ENCODE data around the gene MDM1.

DNA sequence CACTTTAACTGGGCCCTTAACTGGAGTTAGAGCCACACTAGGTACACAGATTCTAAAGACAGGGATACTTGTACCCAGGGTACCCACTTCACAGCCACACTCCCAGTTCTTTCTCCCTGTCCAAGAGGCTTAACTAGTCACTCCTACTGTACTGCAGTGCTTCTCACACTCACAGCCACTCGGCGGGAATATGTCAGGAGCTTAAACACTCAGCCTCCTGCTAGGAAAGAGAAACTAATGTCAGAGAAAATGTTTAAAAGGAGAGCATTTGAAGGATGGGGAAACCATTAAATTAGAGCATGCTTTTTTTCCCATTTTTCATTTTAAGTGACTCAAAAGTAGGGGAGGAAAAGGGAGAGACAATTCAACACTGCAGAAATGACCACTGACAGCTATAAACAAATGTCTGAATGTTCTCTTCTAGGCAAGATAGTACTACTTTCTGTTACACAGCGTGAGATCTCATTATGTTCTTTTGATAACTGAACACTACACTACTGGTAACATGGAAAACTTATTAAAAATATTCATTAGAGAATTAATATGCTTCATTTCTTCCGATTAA is 22.9 kb upstream of the MDM1 start:
- TF ChIP-seq, protein P1, sequence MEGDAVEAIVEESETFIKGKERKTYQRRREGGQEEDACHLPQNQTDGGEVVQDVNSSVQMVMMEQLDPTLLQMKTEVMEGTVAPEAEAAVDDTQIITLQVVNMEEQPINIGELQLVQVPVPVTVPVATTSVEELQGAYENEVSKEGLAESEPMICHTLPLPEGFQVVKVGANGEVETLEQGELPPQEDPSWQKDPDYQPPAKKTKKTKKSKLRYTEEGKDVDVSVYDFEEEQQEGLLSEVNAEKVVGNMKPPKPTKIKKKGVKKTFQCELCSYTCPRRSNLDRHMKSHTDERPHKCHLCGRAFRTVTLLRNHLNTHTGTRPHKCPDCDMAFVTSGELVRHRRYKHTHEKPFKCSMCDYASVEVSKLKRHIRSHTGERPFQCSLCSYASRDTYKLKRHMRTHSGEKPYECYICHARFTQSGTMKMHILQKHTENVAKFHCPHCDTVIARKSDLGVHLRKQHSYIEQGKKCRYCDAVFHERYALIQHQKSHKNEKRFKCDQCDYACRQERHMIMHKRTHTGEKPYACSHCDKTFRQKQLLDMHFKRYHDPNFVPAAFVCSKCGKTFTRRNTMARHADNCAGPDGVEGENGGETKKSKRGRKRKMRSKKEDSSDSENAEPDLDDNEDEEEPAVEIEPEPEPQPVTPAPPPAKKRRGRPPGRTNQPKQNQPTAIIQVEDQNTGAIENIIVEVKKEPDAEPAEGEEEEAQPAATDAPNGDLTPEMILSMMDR (conservative IDR thresholded peaks at IDR 0.05): no peak
- TF ChIP-seq EZH2 (IDR thresholded peaks at IDR 0.05; ENCODE audit: low read depth): no peak
